Fibroblast of skin of back (primary cell): ENCODE data around the gene MRPS34.

Experiments used
- DNase-seq: peaks from one replicate; pipeline ENCODE4 v3.0.0-alpha.2; 2013

MRPS34 gene

GRCh38 chr16:1769402-1770300 is 3.3 kb downstream of the MRPS34 start:
- DNase-seq: no peak

GRCh38 chr16:1768767-1769401 is 4.0 kb downstream of the MRPS34 start:
- DNase-seq: no peak

GRCh38 chr16:1768061-1768766 is 4.7 kb downstream of the MRPS34 start:
- DNase-seq: no peak

- DNase-seq: no peak
Measured at GRCh38 chr16:1767116-1767994, 5.6 kb downstream of the MRPS34 start.

- DNase-seq: no peak
Measured at GRCh38 chr16:1766701-1767100, 6.2 kb downstream of the MRPS34 start.

GRCh38 chr16:1766231-1766630 is 6.7 kb downstream of the MRPS34 start:
- DNase-seq: no peak

GRCh38 chr16:1765826-1766225 is 7.1 kb downstream of the MRPS34 start:
- no peak for DNase-seq

- DNase-seq: no peak
Measured at GRCh38 chr16:1764971-1765370, 8.0 kb downstream of the MRPS34 start.

GRCh38 chr16:1763521-1764511 is 9.1 kb downstream of the MRPS34 start:
- DNase-seq: peak; percentile 24

- no peak for DNase-seq
Measured at GRCh38 chr16:1762879-1763520, 9.9 kb downstream of the MRPS34 start.

- DNase-seq: no peak
Measured at GRCh38 chr16:1762196-1762878, 10.6 kb downstream of the MRPS34 start.

- DNase-seq: no peak
Measured at GRCh38 chr16:1761751-1762150, 11.2 kb downstream of the MRPS34 start.

GRCh38 chr16:1760911-1761310 is 12.0 kb downstream of the MRPS34 start:
- no peak for DNase-seq

GRCh38 chr16:1759511-1759910 is 13.4 kb downstream of the MRPS34 start:
- no peak for DNase-seq

GRCh38 chr16:1758923-1759322 is 14.0 kb downstream of the MRPS34 start:
- no peak for DNase-seq

GRCh38 chr16:1757714-1758461 is 15.0 kb downstream of the MRPS34 start:
- no peak for DNase-seq

GRCh38 chr16:1754204-1754603 is 18.7 kb downstream of the MRPS34 start:
- no peak for DNase-seq

GRCh38 chr16:1752853-1753252 is 20.1 kb downstream of the MRPS34 start:
- no peak for DNase-seq

- no peak for DNase-seq
Measured at GRCh38 chr16:1751946-1752345, 21.0 kb downstream of the MRPS34 start.
